Neural cell (in vitro differentiated cells): ENCODE data around the gene CNOT2. TPM values are rescaled to one million over a fixed set of nuclear protein-coding genes. Genes with fewer than 3 reads are reported as not detected.

ENCODE experiments used
- H2AFZ ChIP-seq: fragments of 200-600, 300-800 bp; sonication (generic), shearing (Covaris generic); 2 replicates; pipeline ENCODE4 v1.6.0; 2014; ENCODE audit warnings: low read depth, mild to moderate bottlenecking, antibody characterized with exemption, low read length, moderate library complexity
- H3F3A ChIP-seq: fragments of 200-600 bp; shearing (Covaris generic); 2 replicates; pipeline ENCODE4 v1.6.1; 2016; ENCODE audit warnings: mild to moderate bottlenecking, moderate library complexity, mixed read lengths, antibody characterized with exemption, low read length; ENCODE audit not compliant: insufficient read depth, poor library complexity, severe bottlenecking
- H3K27ac ChIP-seq: fragments of 200-600, 300-800 bp; sonication (generic), shearing (Covaris generic); 2 replicates; pipeline ENCODE4 v1.5.1; 2014; ENCODE audit warnings: mild to moderate bottlenecking, low read length, moderate library complexity
- H3K27me3 ChIP-seq: fragments of 300-800, 200-600 bp; sonication (generic), shearing (Covaris generic); 2 replicates; pipeline ENCODE4 v1.6.0; 2014; ENCODE audit warnings: mild to moderate bottlenecking, low read depth, low read length, moderate library complexity; ENCODE audit not compliant: insufficient read depth
- H3K36me3 ChIP-seq: fragments of 300-800, 200-600 bp; sonication (generic), shearing (Covaris generic); 2 replicates; pipeline ENCODE4 v1.5.1; 2014; ENCODE audit warnings: mild to moderate bottlenecking, antibody characterized with exemption, low read length, moderate library complexity; ENCODE audit not compliant: insufficient read depth
- H3K4me2 ChIP-seq: fragments of 300-800, 200-600 bp; sonication (generic), shearing (Covaris generic); 2 replicates; pipeline ENCODE4 v1.6.0; 2014; ENCODE audit warnings: mild to moderate bottlenecking, low read length
- H3K4me3 ChIP-seq: fragments of 300-800, 200-600 bp; sonication (generic), shearing (Covaris generic); 2 replicates; pipeline ENCODE4 v1.5.1; 2014; ENCODE audit warnings: mild to moderate bottlenecking, low read length, moderate library complexity
- H3K79me2 ChIP-seq: fragments of 200-600 bp; shearing (Covaris generic); replicated peaks from 2 replicates; pipeline ENCODE4 v1.6.0; 2014; ENCODE audit warnings: mild to moderate bottlenecking, low read length, moderate library complexity; ENCODE audit not compliant: insufficient read depth
- H3K9ac ChIP-seq: fragments of 300-800, 200-600 bp; sonication (generic), shearing (Covaris generic); 2 replicates; pipeline ENCODE4 v1.6.1; 2016; ENCODE audit warnings: mild to moderate bottlenecking, low read length, mixed read lengths
- H3K9me2 ChIP-seq: fragments of 200-600 bp; shearing (Covaris generic); 2 replicates; pipeline ENCODE4 v1.6.1; 2016; ENCODE audit warnings: mild to moderate bottlenecking, low read length, mixed read lengths; ENCODE audit not compliant: insufficient read depth
- H3K9me3 ChIP-seq: fragments of 200-600, 300-800 bp; sonication (generic), shearing (Covaris generic); 2 replicates; pipeline ENCODE4 v1.6.1; 2016; ENCODE audit warnings: mild to moderate bottlenecking, mixed run types, low read length, moderate library complexity, mixed read lengths
- H4K20me1 ChIP-seq: fragments of 200-600 bp; shearing (Covaris generic); 2 replicates; pipeline ENCODE4 v1.6.1; 2016; ENCODE audit warnings: mild to moderate bottlenecking, mixed run types; ENCODE audit not compliant: insufficient read depth
- EP300 ChIP-seq: fragments of 450-650 bp; conservative IDR thresholded peaks from 2 replicates; pipeline ENCODE4 v1.6.1; 2014; ENCODE audit warnings: antibody characterized with exemption, mild to moderate bottlenecking, moderate library complexity; ENCODE audit not compliant: poor library complexity, severe bottlenecking
- EZH2 ChIP-seq: fragments of 200-600, 300-800 bp; shearing (Covaris generic), sonication (generic); IDR thresholded peaks from 2 replicates; pipeline ENCODE4 v1.6.1; 2014; ENCODE audit warnings: antibody characterized with exemption, low read length, borderline replicate concordance, mild to moderate bottlenecking; ENCODE audit not compliant: insufficient read depth, poor library complexity, severe bottlenecking
- MXI1 ChIP-seq: fragments of 450-650 bp; conservative IDR thresholded peaks from 2 replicates; pipeline ENCODE4 v1.6.1; 2014; ENCODE audit warnings: antibody characterized with exemption, mild to moderate bottlenecking; ENCODE audit not compliant: poor library complexity, severe bottlenecking
- POLR2AphosphoS5 ChIP-seq: IDR thresholded peaks from 2 replicates; pipeline ENCODE4 v1.6.1; 2012
- RAD21 ChIP-seq: fragments of 450-650 bp; conservative IDR thresholded peaks from 2 replicates; pipeline ENCODE4 v1.6.1; 2014; ENCODE audit warnings: antibody characterized with exemption, mild to moderate bottlenecking, moderate library complexity
- SMC3 ChIP-seq: fragments of 450-650 bp; conservative IDR thresholded peaks from 2 replicates; pipeline ENCODE4 v1.6.1; 2014; ENCODE audit warnings: antibody characterized with exemption, mild to moderate bottlenecking, moderate library complexity; ENCODE audit not compliant: poor library complexity
- TAF1 ChIP-seq: IDR thresholded peaks from 2 replicates; pipeline ENCODE4 v1.6.1; 2012; ENCODE audit warnings: low read depth
- polyA plus RNA-seq: library from polyadenylated mRNA; depleted of rRNA; stranded (reverse); fragments of >200 nt; gene quantifications from 2 replicates; pipeline ENCODE4 v1.2.3, GENCODE V29; 2014
- TF ChIP-seq, protein P1 (sequence below): IDR thresholded peaks from 2 replicates; pipeline ENCODE4 v1.6.1; 2012; ENCODE audit warnings: borderline replicate concordance
- TF ChIP-seq, protein P2 (sequence below): fragments of 450-650 bp; IDR thresholded peaks from 2 replicates; pipeline ENCODE4 v1.5.1; 2014; ENCODE audit warnings: antibody characterized with exemption, mild to moderate bottlenecking, moderate library complexity; ENCODE audit not compliant: poor library complexity, severe bottlenecking

CNOT2 gene
- polyA plus RNA-seq, 1 donor from 2014 or later: 158 TPM

DNA sequence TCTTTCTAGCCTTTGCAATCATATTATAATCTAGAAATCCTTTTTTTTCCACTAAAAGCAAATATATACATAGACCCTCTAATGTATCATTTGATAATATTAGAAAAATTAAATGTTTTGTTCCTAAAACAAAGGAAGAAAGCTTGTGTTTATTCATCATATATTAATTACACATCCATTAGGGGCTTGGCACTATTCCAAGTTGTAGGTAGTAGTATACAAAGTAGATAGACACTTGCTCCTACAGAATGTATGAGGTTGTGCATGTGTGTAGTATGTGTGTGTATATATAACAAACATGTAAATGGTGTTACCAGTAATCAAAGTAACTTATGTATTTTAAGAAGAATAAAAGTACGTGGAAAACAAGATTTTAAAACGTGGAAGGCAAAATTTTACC is 107.8 kb downstream of the CNOT2 start:
- Histone ChIP-seq H3K4me2 (no peak overlapping the region), H4K20me1 (no peaks in the 10 kb centered on the region), H3K79me2 (no peaks in the 10 kb centered on the region), H3K9me3 (no peaks in the 10 kb centered on the region), H2AFZ (no peak overlapping the region), H3K36me3 (peaks cover 6% of the 10 kb centered on the region), H3K9me2 (no peaks in the 10 kb centered on the region), H3F3A (no peaks in the 10 kb centered on the region), H3K4me3 (no peak overlapping the region), H3K27ac (no peak overlapping the region), H3K9ac (no peak overlapping the region), H3K27me3 (no peaks in the 10 kb centered on the region)
- TF ChIP-seq EZH2: no peak
- TF ChIP-seq EP300: no peak
- TF ChIP-seq RAD21: no peak
- no peak for TF ChIP-seq POLR2AphosphoS5
- TF ChIP-seq, protein P1, sequence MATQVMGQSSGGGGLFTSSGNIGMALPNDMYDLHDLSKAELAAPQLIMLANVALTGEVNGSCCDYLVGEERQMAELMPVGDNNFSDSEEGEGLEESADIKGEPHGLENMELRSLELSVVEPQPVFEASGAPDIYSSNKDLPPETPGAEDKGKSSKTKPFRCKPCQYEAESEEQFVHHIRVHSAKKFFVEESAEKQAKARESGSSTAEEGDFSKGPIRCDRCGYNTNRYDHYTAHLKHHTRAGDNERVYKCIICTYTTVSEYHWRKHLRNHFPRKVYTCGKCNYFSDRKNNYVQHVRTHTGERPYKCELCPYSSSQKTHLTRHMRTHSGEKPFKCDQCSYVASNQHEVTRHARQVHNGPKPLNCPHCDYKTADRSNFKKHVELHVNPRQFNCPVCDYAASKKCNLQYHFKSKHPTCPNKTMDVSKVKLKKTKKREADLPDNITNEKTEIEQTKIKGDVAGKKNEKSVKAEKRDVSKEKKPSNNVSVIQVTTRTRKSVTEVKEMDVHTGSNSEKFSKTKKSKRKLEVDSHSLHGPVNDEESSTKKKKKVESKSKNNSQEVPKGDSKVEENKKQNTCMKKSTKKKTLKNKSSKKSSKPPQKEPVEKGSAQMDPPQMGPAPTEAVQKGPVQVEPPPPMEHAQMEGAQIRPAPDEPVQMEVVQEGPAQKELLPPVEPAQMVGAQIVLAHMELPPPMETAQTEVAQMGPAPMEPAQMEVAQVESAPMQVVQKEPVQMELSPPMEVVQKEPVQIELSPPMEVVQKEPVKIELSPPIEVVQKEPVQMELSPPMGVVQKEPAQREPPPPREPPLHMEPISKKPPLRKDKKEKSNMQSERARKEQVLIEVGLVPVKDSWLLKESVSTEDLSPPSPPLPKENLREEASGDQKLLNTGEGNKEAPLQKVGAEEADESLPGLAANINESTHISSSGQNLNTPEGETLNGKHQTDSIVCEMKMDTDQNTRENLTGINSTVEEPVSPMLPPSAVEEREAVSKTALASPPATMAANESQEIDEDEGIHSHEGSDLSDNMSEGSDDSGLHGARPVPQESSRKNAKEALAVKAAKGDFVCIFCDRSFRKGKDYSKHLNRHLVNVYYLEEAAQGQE: no peak
- TF ChIP-seq, protein P2, sequence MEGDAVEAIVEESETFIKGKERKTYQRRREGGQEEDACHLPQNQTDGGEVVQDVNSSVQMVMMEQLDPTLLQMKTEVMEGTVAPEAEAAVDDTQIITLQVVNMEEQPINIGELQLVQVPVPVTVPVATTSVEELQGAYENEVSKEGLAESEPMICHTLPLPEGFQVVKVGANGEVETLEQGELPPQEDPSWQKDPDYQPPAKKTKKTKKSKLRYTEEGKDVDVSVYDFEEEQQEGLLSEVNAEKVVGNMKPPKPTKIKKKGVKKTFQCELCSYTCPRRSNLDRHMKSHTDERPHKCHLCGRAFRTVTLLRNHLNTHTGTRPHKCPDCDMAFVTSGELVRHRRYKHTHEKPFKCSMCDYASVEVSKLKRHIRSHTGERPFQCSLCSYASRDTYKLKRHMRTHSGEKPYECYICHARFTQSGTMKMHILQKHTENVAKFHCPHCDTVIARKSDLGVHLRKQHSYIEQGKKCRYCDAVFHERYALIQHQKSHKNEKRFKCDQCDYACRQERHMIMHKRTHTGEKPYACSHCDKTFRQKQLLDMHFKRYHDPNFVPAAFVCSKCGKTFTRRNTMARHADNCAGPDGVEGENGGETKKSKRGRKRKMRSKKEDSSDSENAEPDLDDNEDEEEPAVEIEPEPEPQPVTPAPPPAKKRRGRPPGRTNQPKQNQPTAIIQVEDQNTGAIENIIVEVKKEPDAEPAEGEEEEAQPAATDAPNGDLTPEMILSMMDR: no peak
- TF ChIP-seq MXI1: no peak
- TF ChIP-seq SMC3: no peak
- no peak for TF ChIP-seq TAF1

DNA sequence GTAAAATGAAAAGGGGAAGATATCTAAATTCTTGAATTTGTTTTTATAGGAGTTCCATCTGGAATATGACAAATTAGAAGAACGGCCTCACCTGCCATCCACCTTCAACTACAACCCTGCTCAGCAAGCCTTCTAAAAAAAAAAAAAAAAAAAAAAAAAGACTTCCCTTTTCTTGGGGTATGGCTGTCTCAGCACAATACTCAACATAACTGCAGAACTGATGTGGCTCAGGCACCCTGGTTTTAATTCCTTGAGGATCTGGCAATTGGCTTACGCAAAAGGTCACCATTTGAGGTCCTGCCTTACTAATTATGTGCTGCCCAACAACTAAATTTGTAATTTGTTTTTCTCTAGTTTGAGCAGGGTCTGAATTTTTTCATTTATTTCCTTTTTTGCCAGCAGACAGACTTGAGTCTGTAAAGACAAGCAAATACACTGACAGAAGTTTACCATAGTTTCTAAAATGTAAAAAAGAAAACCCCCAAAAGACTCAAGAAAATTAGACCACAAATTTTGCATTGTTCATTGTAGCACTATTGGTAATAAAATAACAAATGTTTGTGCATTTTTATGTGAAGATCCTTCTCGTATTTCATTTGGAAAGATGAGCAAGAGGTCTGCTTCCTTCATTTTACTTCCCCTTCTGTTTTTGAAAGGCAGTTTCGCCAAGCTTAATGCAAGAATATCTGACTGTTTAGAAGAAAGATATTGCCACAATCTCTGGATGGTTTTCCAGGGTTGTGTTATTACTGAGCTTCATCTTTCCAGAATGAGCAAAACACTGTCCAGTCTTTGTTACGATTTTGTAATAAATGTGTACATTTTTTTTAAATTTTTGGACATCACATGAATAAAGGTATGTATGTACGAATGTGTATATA is 110.8 kb downstream of the CNOT2 start:
- no peaks in the 10 kb centered on the region for H3K27me3 ChIP-seq
- H3K36me3 ChIP-seq: no peaks in the 10 kb centered on the region
- no peak overlapping the region for H2AFZ ChIP-seq
- H4K20me1 ChIP-seq: no peaks in the 10 kb centered on the region
- no peak for TF ChIP-seq EZH2
- TF ChIP-seq, protein P1: no peak
- no peak for TF ChIP-seq RAD21
- no peak for TF ChIP-seq SMC3
- TF ChIP-seq EP300: no peak
- TF ChIP-seq, protein P2: no peak
- TF ChIP-seq TAF1: no peak
- TF ChIP-seq POLR2AphosphoS5: no peak
- no peak for TF ChIP-seq MXI1
- H3K9ac ChIP-seq: no peak overlapping the region
- H3K27ac ChIP-seq: no peak overlapping the region
- H3K79me2 ChIP-seq: no peaks in the 10 kb centered on the region
- no peak overlapping the region for H3K4me3 ChIP-seq
- no peaks in the 10 kb centered on the region for H3K9me2 ChIP-seq
- no peaks in the 10 kb centered on the region for H3K9me3 ChIP-seq
- H3F3A ChIP-seq: no peaks in the 10 kb centered on the region
- no peak overlapping the region for H3K4me2 ChIP-seq
